Ovary (tissue), 9 donors: ENCODE data around the gene PID1. TPM values are rescaled to one million over a fixed set of nuclear protein-coding genes. Genes with fewer than 3 reads are reported as not detected.

Experiments used
- DNase-seq, 5 donors: peaks; one replicate each; pipeline ENCODE4 v3.0.0-alpha.2; 2019 to 2020
- H3K27ac ChIP-seq, 2 donors: fragments of 200-600 bp; one replicate each; pipeline versions ENCODE4 v1.5.1 to v1.8.0; 2019 to 2022
- H3K27me3 ChIP-seq: fragments of 200-600 bp; one replicate; pipeline ENCODE4 v1.8.0; 2022
- H3K36me3 ChIP-seq: fragments of 200-600 bp; sonication (generic); one replicate; pipeline ENCODE4 v1.5.1; 2019
- H3K4me1 ChIP-seq: one replicate; pipeline ENCODE4 v1.8.1; 2013; ENCODE audit warnings: mild to moderate bottlenecking, moderate library complexity; ENCODE audit not compliant: insufficient read depth
- H3K4me3 ChIP-seq: fragments of 200-600 bp; sonication (generic); one replicate; pipeline ENCODE4 v1.5.1; 2017
- H3K9me3 ChIP-seq, 2 donors: fragments of 200-600 bp in 1 of 2; sonication (generic) in 1 of 2; one replicate each; pipeline versions ENCODE4 v1.5.1 to v1.8.1; 2013 to 2019; ENCODE audit warnings: mild to moderate bottlenecking in 1 of 2, moderate library complexity in 1 of 2
- EP300 ChIP-seq: sonication (generic); formaldehyde crosslinking; IDR thresholded peaks from one replicate; pipeline ENCODE4 v1.6.1; 2017; ENCODE audit warnings: antibody characterized with exemption
- POLR2A ChIP-seq: fragments of 450-650 bp; IDR thresholded peaks from one replicate; pipeline ENCODE4 v1.6.1; 2017; ENCODE audit warnings: antibody characterized with exemption, mild to moderate bottlenecking, moderate library complexity
- WGBS, 3 donors: extraction: QIAGEN DNeasy Blood & Tissue Kit in 1 of 3; methylation state at CpG; one replicate each; pipeline versions ENCODE4 v1.1.5 to v1.1.7; 2013 to 2017; 5-methylcytosine and 5-hydroxymethylcytosine counted together
- intact Hi-C, 4 donors: fragments of 100-400 bp; cut with DNase I; formaldehyde crosslinking; loops; one replicate each; pipeline versions ENCODE4 v1.11.0 to v1.15.1; 2022 to 2023
- polyA plus RNA-seq, 2 donors: library from polyadenylated mRNA; stranded (reverse); fragments of 200-250 nt in 1 of 2; fragments of 350-450 nt in 1 of 2; fragmentation: Illumina TruSeq in 1 of 2; extraction: RNeasy Lipid Tissue Mini Kit (QIAGEN cat#74804) in 1 of 2; gene quantifications; one replicate each; pipeline ENCODE4 v1.2.3, GENCODE V29; 2013 to 2014
- total RNA-seq, 7 donors: library from RNA; depleted of rRNA in 2 of 7; stranded (reverse); fragments of >200 nt in 2 of 7; fragmentation: NEBNext Ultra II Directional in 3 of 7; extraction: Animal tissue kit (Norgen Biotek cat#: 25700) in 3 of 7; gene quantifications; one replicate each; pipeline versions ENCODE4 v1.1.0 to v1.2.4, GENCODE V29; 2016 to 2023
- TF ChIP-seq, protein P1 (sequence below), 3 donors: fragments of 450-650 bp in 2 of 3; fragments of 200-600 bp in 1 of 3; IDR thresholded peaks; one replicate each; pipeline versions ENCODE4 v1.5.1 to v1.8.0; 2016 to 2022; ENCODE audit warnings: antibody characterized with exemption in 3 of 3, mild to moderate bottlenecking in 1 of 3
- donor health status: DM: no; HTN: no; CAD: no; lungs with moderate emphysema.
- donor health status: DM: no; HTN: no; CAD: no.
- donor health status: Bipolar disorder and iron deficiency.
- donor health status: DM: yes; HTN: yes; CAD: no.
- donor health status: DM: no; HTN: no; CAD: no.
- donor health status: DM: yes; HTN: yes; CAD: no.

The PID1 gene
- total and polyA plus RNA-seq, 9 donors = 19.8 to 66.1 (median 32.4) TPM

DNA sequence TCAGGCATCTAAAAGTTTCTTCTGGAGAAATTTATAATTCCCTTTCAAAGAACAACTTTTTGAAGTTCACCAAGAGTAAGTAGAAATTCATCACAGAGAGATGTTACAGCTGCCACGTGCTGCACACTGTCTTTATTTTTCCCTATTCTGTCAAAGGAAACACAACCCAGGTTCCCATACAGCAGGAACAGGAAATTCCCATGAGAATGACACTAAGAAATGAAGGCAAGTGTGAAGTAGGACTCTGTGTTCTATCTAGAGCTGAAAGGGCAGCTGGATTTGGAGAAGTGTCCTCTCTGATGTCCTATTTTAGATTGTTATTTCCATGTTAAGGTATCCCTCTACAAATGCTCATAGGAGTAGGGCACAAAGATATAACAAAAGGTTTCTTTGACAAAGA is 58.8 kb downstream of the PID1 start:
- WGBS, 3 donors = 0% methylated on average over 1 of the region's 1 CpG
- no peaks in the 10 kb centered on the region for H3K36me3 ChIP-seq
- intact Hi-C loops = no loop called here
- DNase-seq = no peak
- H3K4me1 ChIP-seq = no peaks in the 10 kb centered on the region
- H3K4me3 ChIP-seq = no peak overlapping the region
- TF ChIP-seq POLR2A (no peak), EP300 (no peak)
- TF ChIP-seq, protein P1, sequence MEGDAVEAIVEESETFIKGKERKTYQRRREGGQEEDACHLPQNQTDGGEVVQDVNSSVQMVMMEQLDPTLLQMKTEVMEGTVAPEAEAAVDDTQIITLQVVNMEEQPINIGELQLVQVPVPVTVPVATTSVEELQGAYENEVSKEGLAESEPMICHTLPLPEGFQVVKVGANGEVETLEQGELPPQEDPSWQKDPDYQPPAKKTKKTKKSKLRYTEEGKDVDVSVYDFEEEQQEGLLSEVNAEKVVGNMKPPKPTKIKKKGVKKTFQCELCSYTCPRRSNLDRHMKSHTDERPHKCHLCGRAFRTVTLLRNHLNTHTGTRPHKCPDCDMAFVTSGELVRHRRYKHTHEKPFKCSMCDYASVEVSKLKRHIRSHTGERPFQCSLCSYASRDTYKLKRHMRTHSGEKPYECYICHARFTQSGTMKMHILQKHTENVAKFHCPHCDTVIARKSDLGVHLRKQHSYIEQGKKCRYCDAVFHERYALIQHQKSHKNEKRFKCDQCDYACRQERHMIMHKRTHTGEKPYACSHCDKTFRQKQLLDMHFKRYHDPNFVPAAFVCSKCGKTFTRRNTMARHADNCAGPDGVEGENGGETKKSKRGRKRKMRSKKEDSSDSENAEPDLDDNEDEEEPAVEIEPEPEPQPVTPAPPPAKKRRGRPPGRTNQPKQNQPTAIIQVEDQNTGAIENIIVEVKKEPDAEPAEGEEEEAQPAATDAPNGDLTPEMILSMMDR (IDR thresholded peaks at IDR 0.05) = no peak
- H3K27ac ChIP-seq = no peak overlapping the region
- no peaks in the 10 kb centered on the region for H3K27me3 ChIP-seq
- no peaks in the 10 kb centered on the region for H3K9me3 ChIP-seq

- Histone ChIP-seq H3K27ac (no peak overlapping the region), H3K36me3 (no peaks in the 10 kb centered on the region), H3K27me3 (no peaks in the 10 kb centered on the region), H3K4me3 (no peak overlapping the region), H3K9me3 (no peaks in the 10 kb centered on the region), H3K4me1 (no peaks in the 10 kb centered on the region)
- intact Hi-C loops = no loop called here
- WGBS, 3 donors = 87 to 89% (median 89%) methylated on average over 4 of the region's 4 CpGs
- no peak for DNase-seq
- TF ChIP-seq EP300 (no peak), POLR2A (no peak)
Measured at GRCh38 chr2:229210641-229211040, 60.4 kb downstream of the PID1 start.

DNA sequence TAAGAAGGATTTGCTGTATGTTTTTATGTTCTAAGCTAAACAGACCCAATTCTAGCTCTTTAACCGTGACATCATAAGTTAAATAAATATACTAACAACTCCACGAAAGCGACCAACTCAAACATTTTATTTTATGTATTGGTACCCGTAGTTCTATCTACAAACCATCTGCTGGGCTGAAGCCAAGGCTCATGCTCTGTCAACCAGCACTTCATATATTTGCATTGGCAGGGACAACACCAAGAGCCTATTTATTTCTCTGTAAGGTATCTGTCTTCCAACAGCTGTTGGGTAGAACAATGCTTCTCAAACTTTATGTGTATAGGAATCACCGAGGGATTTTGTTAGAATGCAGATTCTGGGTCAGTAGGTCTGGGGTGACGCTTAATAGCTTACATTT is 64.5 kb downstream of the PID1 start:
- no peak for DNase-seq
- no peak overlapping the region for H3K27ac ChIP-seq
- no peaks in the 10 kb centered on the region for H3K27me3 ChIP-seq
- TF ChIP-seq, protein P1 (IDR thresholded peaks at IDR 0.05) = no peak
- TF ChIP-seq EP300 (no peak), POLR2A (no peak)
- no peaks in the 10 kb centered on the region for H3K36me3 ChIP-seq
- H3K4me1 ChIP-seq = no peaks in the 10 kb centered on the region
- no peaks in the 10 kb centered on the region for H3K9me3 ChIP-seq
- intact Hi-C loops = no loop called here
- H3K4me3 ChIP-seq = no peak overlapping the region
- WGBS, 3 donors = 85 to 93% (median 86%) methylated on average over 6 of the region's 6 CpGs

- Histone ChIP-seq H3K4me1 (no peaks in the 10 kb centered on the region), H3K9me3 (no peaks in the 10 kb centered on the region), H3K27me3 (no peaks in the 10 kb centered on the region), H3K27ac (no peak overlapping the region), H3K36me3 (no peaks in the 10 kb centered on the region), H3K4me3 (no peak overlapping the region)
- intact Hi-C loops = no loop called here
- WGBS, 3 donors = 66 to 82% (median 71%) methylated on average over 5 of the region's 5 CpGs
- TF ChIP-seq, protein P1 (IDR thresholded peaks at IDR 0.05) = no peak
- no peak for TF ChIP-seq POLR2A
- no peak for TF ChIP-seq EP300
- DNase-seq = no peak
Measured at GRCh38 chr2:229205704-229206103, 65.4 kb downstream of the PID1 start.

GRCh38 chr2:229202646-229203045 is 68.4 kb downstream of the PID1 start:
- no peak for DNase-seq
- no peak for TF ChIP-seq EP300
- TF ChIP-seq POLR2A = no peak
- TF ChIP-seq, protein P1 (IDR thresholded peaks at IDR 0.05) = no peak
- Histone ChIP-seq H3K27me3 (no peaks in the 10 kb centered on the region), H3K4me3 (no peak overlapping the region), H3K36me3 (no peaks in the 10 kb centered on the region), H3K27ac (no peak overlapping the region), H3K9me3 (no peaks in the 10 kb centered on the region), H3K4me1 (no peaks in the 10 kb centered on the region)
- WGBS, 3 donors = 89 to 96% (median 93%) methylated on average over 1 of the region's 1 CpG
- intact Hi-C loops = no loop called here
